HUES64 (cell line): ENCODE results near the gene RANBP3.
"Not testable (repeated sequence)": the region's sequence is repeated elsewhere in the genome, so short reads cannot be mapped to it uniquely, and the experiment has no call there.

ENCODE experiments used
- H3K27ac ChIP-seq: 2 replicates; pipeline ENCODE4 v1.7.0; 2013; ENCODE audit warnings: low read depth, low read length, inconsistent platforms
- H3K27me3 ChIP-seq: 2 replicates; pipeline ENCODE4 v1.6.1; 2013; ENCODE audit warnings: mild to moderate bottlenecking, low read length; ENCODE audit not compliant: insufficient read depth
- H3K36me3 ChIP-seq: 2 replicates; pipeline ENCODE4 v1.6.1; 2013; ENCODE audit warnings: mild to moderate bottlenecking, low read length; ENCODE audit not compliant: insufficient read depth
- H3K4me1 ChIP-seq: 2 replicates; pipeline ENCODE4 v1.6.1; 2013; ENCODE audit warnings: mild to moderate bottlenecking, low read length, moderate library complexity; ENCODE audit not compliant: insufficient read depth
- H3K4me3 ChIP-seq: 2 replicates; pipeline ENCODE4 v1.5.1; 2013; ENCODE audit warnings: mild to moderate bottlenecking, low read length, moderate library complexity
- H3K9ac ChIP-seq: 2 replicates; pipeline ENCODE4 v1.6.1; 2013; ENCODE audit warnings: mild to moderate bottlenecking, low read depth, low read length
- H3K9me3 ChIP-seq: 2 replicates; pipeline ENCODE4 v1.6.1; 2013; ENCODE audit warnings: low read depth, low read length; ENCODE audit not compliant: insufficient read depth
- WGBS: fragments of 150-250, 120-280 bp; methylation state at CpG from one replicate; pipeline ENCODE4 v1.1.7; 2013; ENCODE audit warnings: missing lambda C conversion rate; 5-methylcytosine and 5-hydroxymethylcytosine counted together

RANBP3 gene

DNA sequence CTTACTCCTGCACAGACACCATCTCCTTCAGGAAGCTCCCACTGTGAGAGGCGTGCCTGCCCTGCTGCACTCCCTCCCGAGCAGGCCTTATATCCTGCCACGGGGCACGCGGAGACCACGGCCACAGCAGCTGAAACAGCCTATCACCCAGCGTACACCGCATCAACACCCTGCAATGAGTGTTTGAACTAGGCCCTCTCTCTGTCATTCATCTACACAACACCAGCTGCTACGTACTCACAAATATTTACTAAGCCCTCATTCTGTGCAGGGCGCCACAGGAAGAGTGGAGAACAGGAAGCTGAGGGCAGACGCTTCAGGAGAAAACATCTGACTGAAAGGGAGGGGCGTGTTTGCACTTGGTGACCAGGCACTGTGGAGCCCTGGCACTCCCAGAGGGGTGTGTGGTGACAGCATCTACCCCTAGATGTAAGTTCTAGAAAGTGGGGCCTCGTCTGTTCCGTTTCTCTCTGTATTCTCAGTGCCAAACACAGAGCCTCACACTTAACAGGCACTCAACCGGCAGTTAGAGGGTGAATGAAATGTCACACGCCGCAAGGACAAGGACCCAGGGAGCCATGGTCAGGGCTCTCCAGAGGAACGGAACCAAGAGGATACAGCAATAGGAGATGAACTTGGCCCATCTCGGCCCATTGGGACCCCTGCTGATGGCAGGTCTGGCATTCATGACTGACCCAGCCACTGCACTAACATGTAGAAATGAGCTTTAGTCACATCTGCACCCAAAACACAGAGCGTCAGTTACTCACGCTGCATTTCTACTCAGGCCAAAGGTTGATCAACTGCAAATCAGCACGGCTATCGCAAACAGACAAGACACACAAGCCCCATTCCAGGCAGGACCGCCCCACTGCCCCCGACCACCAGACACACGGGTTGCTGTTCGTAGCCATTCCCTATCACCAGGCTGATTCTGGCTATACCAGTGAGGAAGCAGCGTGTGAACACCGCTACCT is 15.7 kb downstream of the RANBP3 start:
- H3K9me3 ChIP-seq, result no peaks in the 10 kb centered on the region
- WGBS, result 78% methylated on average over 29 of the region's 29 CpGs
- no peaks in the 10 kb centered on the region for H3K27me3 ChIP-seq
- no peak overlapping the region for H3K4me3 ChIP-seq
- no peak overlapping the region for H3K27ac ChIP-seq
- peaks cover 3% of the 10 kb centered on the region; the same call in 1 of the 2 replicates for H3K36me3 ChIP-seq
- peaks cover 21% of the 10 kb centered on the region for H3K4me1 ChIP-seq
- no peak overlapping the region for H3K9ac ChIP-seq

- H3K36me3 ChIP-seq, H3K27me3 ChIP-seq, H3K4me3 ChIP-seq, H3K9ac ChIP-seq, H3K9me3 ChIP-seq, H3K27ac ChIP-seq: not testable (repeated sequence)
- 94% methylated on average over 5 of the region's 6 CpGs for WGBS
- peaks cover 27% of the 10 kb centered on the region for H3K4me1 ChIP-seq
These were observed 16.3 kb downstream of the RANBP3 start for GRCh38 chr19:5961641-5961968.

DNA sequence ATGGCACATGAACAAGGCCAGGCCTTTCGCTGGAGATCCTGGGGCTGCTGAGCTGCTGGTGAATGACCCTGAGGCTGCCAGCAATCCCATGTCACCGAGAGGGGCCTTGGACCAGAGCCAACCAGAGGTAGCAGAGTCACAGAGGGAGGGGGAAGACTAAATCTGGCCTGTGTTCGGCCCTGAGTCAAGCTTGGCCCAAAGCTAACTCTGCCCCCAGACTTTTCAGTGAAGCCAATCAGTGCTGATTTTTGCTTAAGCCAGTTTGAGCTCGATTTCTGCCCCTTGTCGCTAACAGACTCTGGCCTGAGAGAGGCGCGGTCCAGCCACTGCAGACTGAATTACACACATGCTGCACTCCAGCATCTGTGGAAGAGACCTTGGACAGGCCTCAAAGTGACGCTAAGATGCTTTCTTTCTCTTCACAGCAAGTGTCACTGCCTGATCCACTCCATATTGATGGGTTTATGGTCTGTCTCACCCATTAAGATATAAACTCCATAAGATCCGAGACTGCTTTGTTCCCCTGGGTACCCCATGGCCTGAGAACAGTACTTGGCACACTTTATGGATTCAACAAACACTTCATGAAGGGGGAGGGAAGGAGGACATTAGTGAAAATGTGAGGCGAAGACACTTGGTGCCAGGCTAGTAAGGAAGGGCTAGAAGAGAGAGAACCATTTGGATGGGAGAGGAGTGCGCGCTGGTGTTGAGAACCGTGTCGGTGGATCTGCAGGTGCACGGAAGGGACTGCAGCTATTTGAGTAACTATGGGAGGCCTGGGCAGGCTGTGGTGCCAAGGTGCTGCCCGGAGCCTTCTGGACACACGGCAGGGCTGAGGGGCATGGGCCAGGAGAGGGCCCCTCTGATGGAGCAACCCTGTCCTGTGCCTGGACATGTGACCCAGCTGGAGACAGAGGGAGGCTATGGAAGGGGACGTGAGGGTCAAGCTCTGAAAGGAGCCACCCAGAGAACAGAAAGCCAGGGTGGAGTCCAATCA is 17.6 kb downstream of the RANBP3 start:
- Histone ChIP-seq H3K9ac (no peak overlapping the region), H3K27ac (no peak overlapping the region), H3K36me3 (no peaks in the 10 kb centered on the region), H3K4me3 (no peak overlapping the region), H3K27me3 (no peaks in the 10 kb centered on the region), H3K4me1 (peaks cover 34% of the 10 kb centered on the region), H3K9me3 (no peaks in the 10 kb centered on the region)
- 93% methylated on average over 18 of the region's 18 CpGs for WGBS

GRCh38 chr19:5959260-5960004 is 18.5 kb downstream of the RANBP3 start:
- Histone ChIP-seq H3K4me1 (peaks cover 39% of the 10 kb centered on the region), H3K27ac (no peak overlapping the region), H3K27me3 (no peaks in the 10 kb centered on the region), H3K9ac (no peak overlapping the region; the same call in 1 of the 2 replicates), H3K4me3 (no peak overlapping the region), H3K9me3 (no peaks in the 10 kb centered on the region), H3K36me3 (no peaks in the 10 kb centered on the region)
- 95% methylated on average over 14 of the region's 14 CpGs for WGBS

DNA sequence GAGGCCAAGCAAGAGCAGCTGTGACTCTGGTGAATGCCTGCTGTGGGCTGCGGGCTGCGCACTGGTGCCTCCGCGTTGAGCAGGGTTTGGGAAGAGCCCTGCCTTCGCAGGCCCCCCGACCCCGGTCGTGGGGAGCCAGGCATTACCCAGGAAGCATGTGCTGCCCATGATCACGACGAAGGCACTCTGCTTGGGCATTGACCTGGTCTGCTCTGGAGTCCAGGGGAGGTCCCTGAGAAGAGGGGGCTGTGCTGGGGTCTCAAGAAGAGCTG is 19.2 kb downstream of the RANBP3 start:
- H3K27me3 ChIP-seq, result no peaks in the 10 kb centered on the region
- H3K4me1 ChIP-seq, result peaks cover 45% of the 10 kb centered on the region
- no peaks in the 10 kb centered on the region for H3K36me3 ChIP-seq
- 92% methylated on average over 10 of the region's 10 CpGs for WGBS
- H3K27ac ChIP-seq, result no peak overlapping the region
- H3K4me3 ChIP-seq, result no peak overlapping the region
- no peaks in the 10 kb centered on the region for H3K9me3 ChIP-seq
- H3K9ac ChIP-seq, result peak overlapping the region; percentile 24; the same call in 1 of the 2 replicates

DNA sequence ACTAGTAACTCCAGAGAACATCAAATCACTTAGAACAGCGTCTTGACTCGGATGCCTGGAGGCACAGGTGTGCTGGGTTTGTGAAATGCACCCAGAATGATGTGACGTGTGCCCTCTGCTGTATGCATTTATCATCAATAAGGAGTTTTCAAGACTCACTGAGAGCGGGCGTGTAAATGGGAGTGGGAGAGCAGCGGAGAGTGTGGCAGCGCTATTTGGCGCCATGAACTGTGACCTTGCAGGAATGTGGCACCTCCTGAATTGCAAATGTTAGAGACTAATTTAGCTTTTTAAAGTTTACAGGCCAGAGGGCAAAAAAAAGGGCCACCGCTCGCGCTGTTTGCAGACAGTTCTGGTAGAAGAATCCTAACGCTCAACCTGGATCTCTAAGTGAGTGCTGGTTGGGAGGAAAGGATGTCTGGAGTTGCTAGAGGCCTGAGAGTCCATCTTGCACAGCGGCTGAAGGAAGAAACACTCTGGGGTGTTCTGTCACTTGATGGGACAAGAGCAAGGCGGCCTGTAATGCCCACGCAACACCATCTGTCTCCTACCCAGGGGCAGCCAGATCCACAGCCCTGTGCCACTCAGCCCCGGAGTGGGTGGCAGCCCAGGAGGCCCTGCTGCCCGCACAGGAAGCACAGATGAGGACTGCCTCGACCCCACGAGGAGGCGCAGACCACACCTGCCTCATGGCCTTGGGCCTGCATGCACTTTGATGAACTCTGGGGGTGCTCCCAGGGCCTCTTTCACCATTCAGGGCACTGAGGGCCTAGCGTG is 19.7 kb downstream of the RANBP3 start:
- Histone ChIP-seq H3K9me3 (no peaks in the 10 kb centered on the region), H3K4me3 (no peak overlapping the region), H3K4me1 (peaks cover 51% of the 10 kb centered on the region), H3K27me3 (no peaks in the 10 kb centered on the region), H3K36me3 (no peaks in the 10 kb centered on the region), H3K9ac (peak overlapping the region; percentile 24; the same call in 1 of the 2 replicates), H3K27ac (no peak overlapping the region)
- 73% methylated on average over 21 of the region's 21 CpGs for WGBS

GRCh38 chr19:5957170-5957569 is 20.8 kb downstream of the RANBP3 start:
- 85% methylated on average over 10 of the region's 10 CpGs for WGBS
- H3K27me3 ChIP-seq, result no peaks in the 10 kb centered on the region
- peaks cover 56% of the 10 kb centered on the region for H3K4me1 ChIP-seq
- H3K9me3 ChIP-seq, result no peaks in the 10 kb centered on the region
- H3K27ac ChIP-seq, result no peak overlapping the region
- H3K9ac ChIP-seq, result no peak overlapping the region
- no peaks in the 10 kb centered on the region for H3K36me3 ChIP-seq
- H3K4me3 ChIP-seq, result no peak overlapping the region

DNA sequence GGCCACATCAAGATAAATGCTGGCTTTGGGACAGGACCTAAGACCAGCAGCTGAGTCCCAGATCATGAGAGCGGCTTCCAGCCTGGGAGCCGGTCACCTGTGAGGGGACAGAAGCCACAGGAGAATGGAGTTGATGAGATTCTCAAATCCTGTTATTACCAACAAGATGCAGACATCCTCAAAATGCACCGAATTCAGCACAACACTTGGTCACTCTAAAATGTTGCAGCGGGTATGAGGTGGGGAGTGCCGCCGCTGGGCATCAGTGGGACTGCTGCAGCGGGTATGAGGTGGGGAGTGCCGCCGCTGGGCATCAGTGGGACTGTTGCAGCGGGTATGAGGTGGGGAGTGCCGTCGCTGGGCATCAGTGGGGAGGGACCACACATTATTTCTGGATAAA is 21.2 kb downstream of the RANBP3 start:
- no peak overlapping the region for H3K9ac ChIP-seq

DNA sequence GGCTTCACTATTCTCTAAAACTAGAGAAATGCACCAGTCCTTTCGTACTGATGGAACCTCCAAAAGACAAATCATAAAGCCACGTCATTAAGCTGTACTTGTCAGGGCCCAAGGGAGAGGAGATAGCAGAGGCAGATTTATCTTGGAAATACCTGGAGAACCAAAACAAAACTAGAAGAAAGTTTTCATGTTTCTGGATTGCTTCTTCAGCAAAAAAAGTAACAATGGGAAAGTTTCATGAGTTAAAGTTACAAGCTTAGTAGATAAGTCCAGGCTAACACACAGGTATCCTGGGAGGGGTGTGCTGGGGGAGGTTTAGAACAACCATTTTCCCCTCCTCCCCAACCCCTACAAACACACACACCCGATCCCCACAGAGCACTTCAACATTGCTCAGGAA is 21.6 kb downstream of the RANBP3 start:
- H3K27me3 ChIP-seq, result no peaks in the 10 kb centered on the region
- no peaks in the 10 kb centered on the region for H3K9me3 ChIP-seq
- H3K36me3 ChIP-seq, result no peaks in the 10 kb centered on the region
- no peak overlapping the region for H3K9ac ChIP-seq
- H3K4me3 ChIP-seq, result no peak overlapping the region
- H3K4me1 ChIP-seq, result peaks cover 61% of the 10 kb centered on the region
- H3K27ac ChIP-seq, result no peak overlapping the region
- WGBS, result 87% methylated on average over 3 of the region's 3 CpGs

More for the DNA sequence above, 21.2 kb downstream of the RANBP3 start:
- H3K9me3 ChIP-seq, result no peaks in the 10 kb centered on the region
- no peak overlapping the region for H3K27ac ChIP-seq
- H3K27me3 ChIP-seq, result no peaks in the 10 kb centered on the region
- no peaks in the 10 kb centered on the region for H3K36me3 ChIP-seq
- H3K4me3 ChIP-seq, result no peak overlapping the region
- WGBS, result 95% methylated on average over 12 of the region's 12 CpGs
- peaks cover 57% of the 10 kb centered on the region for H3K4me1 ChIP-seq

DNA sequence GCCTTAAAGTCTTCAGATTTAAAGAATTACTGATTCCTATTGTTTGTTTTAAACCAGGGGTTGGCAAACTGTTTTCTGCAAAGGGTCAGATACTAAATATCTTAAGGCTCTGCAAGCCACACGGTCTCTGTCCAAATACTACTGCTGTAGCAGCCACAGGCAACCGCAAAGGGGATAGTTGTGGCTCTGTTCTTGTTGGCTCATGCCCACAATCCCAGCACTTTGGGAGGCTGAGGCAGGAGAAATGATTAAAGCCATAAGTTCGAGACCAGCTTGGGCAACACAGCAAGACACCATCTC is 22.4 kb downstream of the RANBP3 start:
- H3K36me3 ChIP-seq, result 0 out of 2 replicates have a peak, but pooled peaks cover under 1% of the 10 kb centered on the region
- no peaks in the 10 kb centered on the region for H3K9me3 ChIP-seq
- H3K9ac ChIP-seq, result no peak overlapping the region
- H3K27me3 ChIP-seq, result no peaks in the 10 kb centered on the region
- H3K4me1 ChIP-seq, result peaks cover 68% of the 10 kb centered on the region
- no peak overlapping the region for H3K27ac ChIP-seq
- H3K4me3 ChIP-seq, result no peak overlapping the region
- WGBS, result 93% methylated on average over 2 of the region's 3 CpGs
